T-helper 1 cell treated with Interleukin-12 subunit alpha and Interleukin-12 subunit beta and Interleukin-4 antibody, amounts not matched to agents 30 μg/mL and 1 μg/mL, for 36 hours (primary cell): Measurements from ENCODE around the gene UVRAG.
"Not testable (repeated sequence)": the region's sequence is repeated elsewhere in the genome, so short reads cannot be mapped to it uniquely, and the experiment has no call there.

Source experiments
- H3K27ac Mint-ChIP-seq: one replicate; pipeline ENCODE4 v1.8.0; 2021; ENCODE audit warnings: mild to moderate bottlenecking, mixed read lengths
- H3K27me3 Mint-ChIP-seq: one replicate; pipeline ENCODE4 v1.8.0; 2021; ENCODE audit warnings: low read depth, mixed read lengths
- H3K36me3 Mint-ChIP-seq: one replicate; pipeline ENCODE4 v1.8.0; 2021; ENCODE audit warnings: low read depth, mixed read lengths
- H3K4me1 Mint-ChIP-seq: one replicate; pipeline ENCODE4 v1.8.0; 2021; ENCODE audit warnings: low read depth, mixed read lengths
- H3K4me3 Mint-ChIP-seq: one replicate; pipeline ENCODE4 v1.8.0; 2021; ENCODE audit warnings: mild to moderate bottlenecking, moderate library complexity, mixed read lengths
- H3K9me3 Mint-ChIP-seq: one replicate; pipeline ENCODE4 v1.8.0; 2021; ENCODE audit warnings: mixed read lengths

Gene UVRAG

GRCh38 chr11:76044750-76045320 is 229.8 kb downstream of the UVRAG start:
- Mint-ChIP-seq H3K27ac (no peak overlapping the region), H3K4me1 (no peaks in the 10 kb centered on the region), H3K27me3 (no peaks in the 10 kb centered on the region), H3K36me3 (peaks cover 7% of the 10 kb centered on the region), H3K9me3 (peaks cover 33% of the 10 kb centered on the region), H3K4me3 (no peak overlapping the region)

- Mint-ChIP-seq H3K4me1 (no peaks in the 10 kb centered on the region), H3K27ac (no peak overlapping the region), H3K9me3 (peaks cover 36% of the 10 kb centered on the region), H3K27me3 (no peaks in the 10 kb centered on the region), H3K4me3 (no peak overlapping the region), H3K36me3 (peaks cover 7% of the 10 kb centered on the region)
These were observed 232.2 kb downstream of the UVRAG start for GRCh38 chr11:76047231-76047630.

GRCh38 chr11:76047766-76048165 is 232.8 kb downstream of the UVRAG start:
- Mint-ChIP-seq H3K4me1 (no peaks in the 10 kb centered on the region), H3K27me3 (no peaks in the 10 kb centered on the region), H3K36me3 (peaks cover 7% of the 10 kb centered on the region), H3K9me3 (peaks cover 36% of the 10 kb centered on the region), H3K4me3 (no peak overlapping the region), H3K27ac (no peak overlapping the region)

DNA sequence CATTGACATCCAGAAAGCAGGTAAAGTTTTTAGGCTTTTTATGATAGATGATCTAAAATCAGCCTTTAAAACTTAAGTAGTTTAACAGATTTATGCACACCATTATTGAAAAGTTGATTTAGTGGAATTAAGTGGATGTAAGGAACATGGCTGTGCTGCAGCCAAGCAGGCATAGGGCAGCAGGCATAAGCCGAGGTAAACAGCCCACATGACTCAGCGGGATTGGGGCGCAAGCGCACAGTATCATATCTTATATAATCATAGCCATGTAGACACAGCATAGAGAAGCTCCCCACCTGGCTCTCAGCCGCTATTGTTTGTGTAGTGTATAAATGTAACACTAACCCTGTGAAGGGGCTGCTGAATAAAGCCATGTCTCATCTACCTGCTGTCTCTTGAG is 233.8 kb downstream of the UVRAG start:
- Mint-ChIP-seq H3K9me3 (peaks cover 36% of the 10 kb centered on the region), H3K4me1 (no peaks in the 10 kb centered on the region), H3K4me3 (no peak overlapping the region), H3K27ac (no peak overlapping the region), H3K36me3 (peaks cover 7% of the 10 kb centered on the region), H3K27me3 (no peaks in the 10 kb centered on the region)

GRCh38 chr11:76049511-76049910 is 234.5 kb downstream of the UVRAG start:
- no peak overlapping the region for H3K4me3 Mint-ChIP-seq
- no peak overlapping the region for H3K27ac Mint-ChIP-seq
- H3K4me1 Mint-ChIP-seq = no peaks in the 10 kb centered on the region
- H3K27me3 Mint-ChIP-seq = no peaks in the 10 kb centered on the region
- peaks cover 36% of the 10 kb centered on the region for H3K9me3 Mint-ChIP-seq
- H3K36me3 Mint-ChIP-seq = peaks cover 13% of the 10 kb centered on the region

DNA sequence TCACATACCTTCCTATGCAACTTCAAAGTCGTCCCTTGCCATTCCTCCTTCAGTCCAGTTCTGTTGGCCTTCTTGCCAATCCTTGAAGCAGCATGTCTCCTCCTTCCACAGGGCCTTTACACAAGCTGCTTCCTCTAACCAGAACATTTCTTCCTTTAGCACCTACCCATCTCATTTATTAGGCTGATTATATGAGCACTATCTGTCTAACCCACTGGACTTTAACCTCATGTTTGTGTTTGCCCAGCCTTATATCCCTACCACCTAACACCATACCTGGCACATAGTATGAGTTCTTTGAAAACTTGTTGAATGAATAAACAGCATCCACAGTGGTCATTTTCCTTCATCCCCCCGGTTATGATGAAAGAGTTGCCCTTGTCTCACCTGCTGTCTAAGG is 236.9 kb downstream of the UVRAG start:
- H3K27me3 Mint-ChIP-seq = no peaks in the 10 kb centered on the region
- peaks cover 31% of the 10 kb centered on the region for H3K9me3 Mint-ChIP-seq
- no peaks in the 10 kb centered on the region for H3K4me1 Mint-ChIP-seq
- no peak overlapping the region for H3K4me3 Mint-ChIP-seq
- no peak overlapping the region for H3K27ac Mint-ChIP-seq
- peaks cover 12% of the 10 kb centered on the region for H3K36me3 Mint-ChIP-seq

- no peak overlapping the region for H3K27ac Mint-ChIP-seq
- H3K4me1 Mint-ChIP-seq = no peaks in the 10 kb centered on the region
These were observed 239.3 kb downstream of the UVRAG start for GRCh38 chr11:76054330-76054729.

DNA sequence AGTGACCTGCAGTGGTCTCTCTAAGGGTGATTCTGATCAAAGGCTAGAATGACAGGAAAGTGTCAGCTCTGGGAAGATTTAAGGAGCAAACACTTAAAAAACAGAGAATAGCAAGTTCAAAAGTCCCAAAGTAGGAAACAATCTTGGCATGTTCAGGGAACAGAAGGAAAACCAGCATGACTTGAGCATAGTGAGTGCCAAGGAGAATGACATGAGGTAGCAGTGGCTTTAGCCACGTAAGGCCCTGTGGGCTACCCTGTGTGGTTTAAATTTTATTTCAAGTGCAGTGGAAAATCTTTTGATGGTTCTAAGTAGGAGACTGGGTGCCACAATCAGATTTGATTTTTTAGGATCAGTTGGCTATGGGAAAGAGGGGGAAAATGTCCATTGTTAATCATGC is 241.9 kb downstream of the UVRAG start:
- Mint-ChIP-seq H3K27ac (no peak overlapping the region), H3K9me3 (peaks cover under 1% of the 10 kb centered on the region), H3K27me3 (no peaks in the 10 kb centered on the region), H3K4me1 (no peaks in the 10 kb centered on the region), H3K4me3 (no peak overlapping the region), H3K36me3 (peaks cover 9% of the 10 kb centered on the region)

More at GRCh38 chr11:76054330-76054729, 239.3 kb downstream of the UVRAG start:
- peaks cover 7% of the 10 kb centered on the region for H3K9me3 Mint-ChIP-seq
- no peak overlapping the region for H3K4me3 Mint-ChIP-seq
- no peaks in the 10 kb centered on the region for H3K27me3 Mint-ChIP-seq
- peaks cover 9% of the 10 kb centered on the region for H3K36me3 Mint-ChIP-seq

- H3K4me3 Mint-ChIP-seq, H3K36me3 Mint-ChIP-seq, H3K27me3 Mint-ChIP-seq, H3K9me3 Mint-ChIP-seq, H3K27ac Mint-ChIP-seq, H3K4me1 Mint-ChIP-seq: not testable (repeated sequence)
These were observed 245.5 kb downstream of the UVRAG start for GRCh38 chr11:76060475-76061036.

GRCh38 chr11:76062733-76063132 is 247.7 kb downstream of the UVRAG start:
- Mint-ChIP-seq H3K4me1 (no peaks in the 10 kb centered on the region), H3K27me3 (no peaks in the 10 kb centered on the region), H3K36me3 (peaks cover 4% of the 10 kb centered on the region), H3K27ac (no peak overlapping the region), H3K4me3 (no peak overlapping the region), H3K9me3 (no peaks in the 10 kb centered on the region)

DNA sequence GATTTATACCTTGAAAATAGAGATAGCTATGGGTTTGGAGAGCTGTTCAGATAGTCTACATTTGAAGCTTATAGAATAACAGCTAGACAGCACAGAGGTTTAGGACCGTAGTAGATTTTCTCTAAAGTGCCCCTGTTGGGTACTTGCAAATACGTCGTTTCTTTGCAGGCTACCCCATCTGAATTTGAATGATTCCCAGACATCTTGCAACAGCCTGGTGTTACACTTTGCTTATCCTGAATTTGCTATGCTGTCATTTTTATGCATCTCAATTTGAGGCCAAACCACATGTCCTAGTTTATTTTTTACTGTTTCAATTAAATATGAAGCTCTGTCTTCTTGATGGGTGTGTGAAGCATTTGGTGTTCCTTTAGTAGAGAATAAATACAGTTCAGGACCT is 249.2 kb downstream of the UVRAG start:
- Mint-ChIP-seq H3K4me1 (no peaks in the 10 kb centered on the region), H3K36me3 (peaks cover 4% of the 10 kb centered on the region), H3K4me3 (no peak overlapping the region), H3K27me3 (no peaks in the 10 kb centered on the region), H3K9me3 (no peaks in the 10 kb centered on the region), H3K27ac (no peak overlapping the region)

GRCh38 chr11:76067099-76067498 is 252.1 kb downstream of the UVRAG start:
- Mint-ChIP-seq H3K4me1 (no peaks in the 10 kb centered on the region), H3K9me3 (no peaks in the 10 kb centered on the region), H3K27ac (no peak overlapping the region), H3K27me3 (no peaks in the 10 kb centered on the region), H3K36me3 (peaks cover 5% of the 10 kb centered on the region), H3K4me3 (no peak overlapping the region)

GRCh38 chr11:76069001-76069400 is 254.0 kb downstream of the UVRAG start:
- no peaks in the 10 kb centered on the region for H3K9me3 Mint-ChIP-seq
- H3K27ac Mint-ChIP-seq = no peak overlapping the region
- H3K4me3 Mint-ChIP-seq = no peak overlapping the region
- peaks cover 5% of the 10 kb centered on the region for H3K36me3 Mint-ChIP-seq
- H3K27me3 Mint-ChIP-seq = no peaks in the 10 kb centered on the region
- H3K4me1 Mint-ChIP-seq = no peaks in the 10 kb centered on the region

GRCh38 chr11:76071090-76071489 is 256.1 kb downstream of the UVRAG start:
- H3K9me3 Mint-ChIP-seq = no peaks in the 10 kb centered on the region
- H3K27me3 Mint-ChIP-seq = no peaks in the 10 kb centered on the region
- no peak overlapping the region for H3K27ac Mint-ChIP-seq
- no peak overlapping the region for H3K4me3 Mint-ChIP-seq
- peaks cover under 1% of the 10 kb centered on the region for H3K4me1 Mint-ChIP-seq
- peaks cover 8% of the 10 kb centered on the region for H3K36me3 Mint-ChIP-seq

DNA sequence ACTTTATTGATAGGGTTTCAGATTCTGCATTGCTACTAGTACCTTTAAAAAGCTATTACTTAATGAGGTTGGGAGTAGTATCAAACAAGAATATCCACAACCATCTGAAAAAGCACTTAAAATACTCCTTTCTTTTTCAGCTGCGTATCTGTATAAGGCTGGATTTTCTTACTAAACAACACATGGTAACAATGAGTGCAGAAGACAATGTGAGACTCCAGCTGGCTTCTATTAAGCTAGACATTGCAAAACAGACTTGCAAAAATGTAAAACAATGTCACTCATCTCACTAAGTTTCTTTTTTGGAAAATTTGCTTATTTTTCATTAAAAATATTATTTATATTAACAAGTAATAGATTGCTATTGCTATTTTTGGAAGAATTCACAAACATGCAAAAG is 258.7 kb downstream of the UVRAG start:
- Mint-ChIP-seq H3K4me3 (no peak overlapping the region), H3K36me3 (peaks cover 6% of the 10 kb centered on the region), H3K9me3 (no peaks in the 10 kb centered on the region), H3K27me3 (no peaks in the 10 kb centered on the region), H3K27ac (no peak overlapping the region), H3K4me1 (peaks cover 2% of the 10 kb centered on the region)
